Liver (tissue), 9 donors: ENCODE data around the gene DCAF8L1. TPM values are rescaled to one million over a fixed set of nuclear protein-coding genes. Genes with fewer than 3 reads are reported as not detected.
A peak's percentile ranks its signal among the peaks of the same experiment; 100 is the strongest.
"Not testable (repeated sequence)": the region's sequence is repeated elsewhere in the genome, so short reads cannot be mapped to it uniquely, and the experiment has no call there.

Source experiments
- DNase-seq: peaks from one replicate; pipeline ENCODE4 v3.0.0-alpha.2; 2017; ENCODE audit warnings: low spot score
- H3K27ac ChIP-seq, 2 donors: one replicate each; pipeline ENCODE4 v1.7.0; 2013; ENCODE audit warnings: inconsistent platforms in 2 of 2, low read length in 2 of 2, control low read depth in 1 of 2, low read depth in 1 of 2, mild to moderate bottlenecking in 1 of 2
- H3K27me3 ChIP-seq, 4 donors: one replicate each; pipeline versions ENCODE4 v1.6.1 to v1.7.0; 2013; ENCODE audit warnings: low read length in 3 of 4, inconsistent platforms in 1 of 4, mild to moderate bottlenecking in 1 of 4, moderate library complexity in 1 of 4; ENCODE audit not compliant: control insufficient read depth in 4 of 4, insufficient read depth in 4 of 4
- H3K36me3 ChIP-seq, 4 donors: one replicate each; pipeline versions ENCODE4 v1.6.1 to v1.7.0; 2013; ENCODE audit warnings: low read length in 3 of 4, mild to moderate bottlenecking in 3 of 4, low read depth in 1 of 4, moderate library complexity in 1 of 4; ENCODE audit not compliant: control insufficient read depth in 4 of 4, insufficient read depth in 3 of 4
- H3K4me1 ChIP-seq, 4 donors: one replicate each; pipeline versions ENCODE4 v1.6.1 to v1.7.0; 2013; ENCODE audit warnings: low read length in 3 of 4, mild to moderate bottlenecking in 3 of 4, moderate library complexity in 1 of 4; ENCODE audit not compliant: control insufficient read depth in 4 of 4, insufficient read depth in 4 of 4
- H3K4me3 ChIP-seq, 3 donors: one replicate each; pipeline versions ENCODE4 v1.6.1 to v1.7.0; 2013; ENCODE audit warnings: low read length in 3 of 3, control low read depth in 1 of 3, low read depth in 1 of 3, mild to moderate bottlenecking in 1 of 3
- H3K9ac ChIP-seq, 2 donors: one replicate each; pipeline ENCODE4 v1.7.0; 2013; ENCODE audit warnings: low read length in 2 of 2, mild to moderate bottlenecking in 2 of 2, moderate library complexity in 2 of 2, control low read depth in 1 of 2, low read depth in 1 of 2
- H3K9me3 ChIP-seq, 4 donors: one replicate each; pipeline versions ENCODE4 v1.6.1 to v1.7.0; 2013; ENCODE audit warnings: low read length in 3 of 4; ENCODE audit not compliant: control insufficient read depth in 4 of 4
- ATF3 ChIP-seq: IDR thresholded peaks from 2 replicates; pipeline ENCODE4 v1.6.1; 2016; ENCODE audit warnings: antibody characterized with exemption
- CTCF ChIP-seq: fragments of 150-350 bp; IDR thresholded peaks from 2 replicates; pipeline ENCODE4 v1.5.1; 2017; ENCODE audit warnings: improper control_type of control experiment, low read depth, low read length; ENCODE audit not compliant: missing input control
- EGR1 ChIP-seq, 2 donors: IDR thresholded peaks; 2 replicates each; pipeline ENCODE4 v1.6.1; 2016 to 2018; ENCODE audit warnings: antibody characterized with exemption in 2 of 2, low read depth in 2 of 2
- FOXA1 ChIP-seq: IDR thresholded peaks from 2 replicates; pipeline ENCODE4 v1.6.1; 2016; ENCODE audit warnings: antibody characterized with exemption
- FOXA2 ChIP-seq: IDR thresholded peaks from 2 replicates; pipeline ENCODE4 v1.6.1; 2016; ENCODE audit warnings: antibody characterized with exemption
- GABPA ChIP-seq, 2 donors: IDR thresholded peaks in 1 of 2; conservative IDR thresholded peaks in 1 of 2; 2 replicates each; pipeline ENCODE4 v1.6.1; 2016; ENCODE audit warnings: antibody characterized with exemption in 2 of 2, mild to moderate bottlenecking in 1 of 2, moderate library complexity in 1 of 2
- HNF4A ChIP-seq, 2 donors: conservative IDR thresholded peaks; 2 replicates each; pipeline ENCODE4 v1.6.1; 2016; ENCODE audit warnings: antibody characterized with exemption in 2 of 2, mild to moderate bottlenecking in 2 of 2
- HNF4G ChIP-seq: IDR thresholded peaks from 2 replicates; pipeline ENCODE4 v1.6.1; 2016; ENCODE audit warnings: antibody characterized with exemption
- JUND ChIP-seq, 2 donors: IDR thresholded peaks; 2 replicates each; pipeline ENCODE4 v1.6.1; 2016; ENCODE audit warnings: antibody characterized with exemption in 2 of 2
- MAX ChIP-seq: IDR thresholded peaks from 2 replicates; pipeline ENCODE4 v1.6.1; 2016; ENCODE audit warnings: antibody characterized with exemption
- NR2F2 ChIP-seq: IDR thresholded peaks from 2 replicates; pipeline ENCODE4 v1.6.1; 2016; ENCODE audit warnings: antibody characterized with exemption
- RAD21 ChIP-seq, 2 donors: IDR thresholded peaks; 2 replicates each; pipeline ENCODE4 v1.6.1; 2016; ENCODE audit warnings: antibody characterized with exemption in 2 of 2, mild to moderate bottlenecking in 2 of 2
- RXRA ChIP-seq, 2 donors: IDR thresholded peaks; 2 replicates each; pipeline ENCODE4 v1.6.1; 2017 to 2018; ENCODE audit warnings: antibody characterized with exemption in 2 of 2, mild to moderate bottlenecking in 1 of 2
- SP1 ChIP-seq: IDR thresholded peaks from 2 replicates; pipeline ENCODE4 v1.6.1; 2018; ENCODE audit warnings: antibody characterized with exemption, mild to moderate bottlenecking
- TAF1 ChIP-seq: conservative IDR thresholded peaks from 2 replicates; pipeline ENCODE4 v1.6.1; 2016; ENCODE audit warnings: antibody characterized with exemption, mild to moderate bottlenecking
- YY1 ChIP-seq: IDR thresholded peaks from 2 replicates; pipeline ENCODE4 v1.6.1; 2016; ENCODE audit warnings: antibody characterized with exemption, mild to moderate bottlenecking
- WGBS: extraction: QIAGEN DNeasy Blood & Tissue Kit; methylation state at CpG from one replicate; pipeline ENCODE4 v1.1.7; 2013; 5-methylcytosine and 5-hydroxymethylcytosine counted together
- polyA plus RNA-seq, 2 donors: library from polyadenylated mRNA; stranded (reverse) in 1 of 2; unstranded in 1 of 2; fragments of 200-250 nt in 1 of 2; fragments of >200 nt in 1 of 2; fragmentation: Nextera tagmentation in 1 of 2; extraction: Ambion mirVana in 1 of 2; gene quantifications; one replicate each; pipeline versions ENCODE4 v1.2.1 to v1.2.3, GENCODE V29; 2013 to 2015
- total RNA-seq, 2 donors: library from RNA; depleted of rRNA; stranded (reverse); fragments of >200 nt; gene quantifications; one replicate each; pipeline ENCODE4 v1.2.3, GENCODE V29; 2014
- TF ChIP-seq, protein P1 (sequence below): IDR thresholded peaks from 2 replicates; pipeline ENCODE4 v1.6.1; 2016; ENCODE audit warnings: antibody characterized with exemption, mild to moderate bottlenecking
- donor health status: healthy.
- donor health status: healthy.
- donor health status: healthy.
- donor health status: healthy.
- donor health status: healthy.

Gene DCAF8L1
- total and polyA plus RNA-seq, 4 donors = not detected

DNA sequence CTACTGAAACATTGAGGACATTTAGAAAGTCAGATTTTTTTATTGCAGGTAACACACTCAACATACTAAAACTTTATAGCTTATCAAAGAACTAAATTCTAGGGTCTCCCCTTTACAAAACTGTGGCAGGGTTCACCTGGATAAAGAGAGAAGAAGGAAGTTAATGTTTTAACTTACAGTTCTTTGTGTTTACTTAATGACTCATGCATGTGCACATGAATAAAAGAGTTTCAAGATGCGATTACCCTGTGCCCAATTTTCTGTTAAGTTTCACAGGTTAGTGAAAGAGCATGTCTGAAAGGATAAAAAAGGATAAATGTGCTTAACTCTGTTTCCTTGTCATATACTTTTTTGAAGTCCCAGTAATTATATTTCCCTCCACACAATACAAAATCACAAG lies 16.8 kb downstream of the DCAF8L1 start:
- Histone ChIP-seq H3K27me3 (no peaks in the 10 kb centered on the region), H3K36me3 (no peaks in the 10 kb centered on the region), H3K9ac (no peak overlapping the region), H3K9me3 (peaks cover 0 to 4% (median 0%) of the 10 kb centered on the region in 4 donors), H3K4me3 (no peak overlapping the region), H3K4me1 (no peaks in the 10 kb centered on the region), H3K27ac (no peak overlapping the region)
- DNase-seq = no peak
- TF ChIP-seq YY1 = no peak
- TF ChIP-seq HNF4G = no peak
- TF ChIP-seq NR2F2 = no peak
- no peak for TF ChIP-seq TAF1
- peak; percentile 33 for TF ChIP-seq ATF3
- peak; percentile 90 to 93 for TF ChIP-seq JUND (IDR thresholded peaks at IDR 0.05)
- TF ChIP-seq EGR1 (IDR thresholded peaks at IDR 0.05; ENCODE audit: low read depth in 2 of 2) = no peak
- peak; percentile 34 for TF ChIP-seq FOXA2
- no peak for TF ChIP-seq RAD21 (IDR thresholded peaks at IDR 0.05)
- TF ChIP-seq FOXA1 = no peak
- no peak for TF ChIP-seq HNF4A (conservative IDR thresholded peaks at IDR 0.05)
- TF ChIP-seq, protein P1, sequence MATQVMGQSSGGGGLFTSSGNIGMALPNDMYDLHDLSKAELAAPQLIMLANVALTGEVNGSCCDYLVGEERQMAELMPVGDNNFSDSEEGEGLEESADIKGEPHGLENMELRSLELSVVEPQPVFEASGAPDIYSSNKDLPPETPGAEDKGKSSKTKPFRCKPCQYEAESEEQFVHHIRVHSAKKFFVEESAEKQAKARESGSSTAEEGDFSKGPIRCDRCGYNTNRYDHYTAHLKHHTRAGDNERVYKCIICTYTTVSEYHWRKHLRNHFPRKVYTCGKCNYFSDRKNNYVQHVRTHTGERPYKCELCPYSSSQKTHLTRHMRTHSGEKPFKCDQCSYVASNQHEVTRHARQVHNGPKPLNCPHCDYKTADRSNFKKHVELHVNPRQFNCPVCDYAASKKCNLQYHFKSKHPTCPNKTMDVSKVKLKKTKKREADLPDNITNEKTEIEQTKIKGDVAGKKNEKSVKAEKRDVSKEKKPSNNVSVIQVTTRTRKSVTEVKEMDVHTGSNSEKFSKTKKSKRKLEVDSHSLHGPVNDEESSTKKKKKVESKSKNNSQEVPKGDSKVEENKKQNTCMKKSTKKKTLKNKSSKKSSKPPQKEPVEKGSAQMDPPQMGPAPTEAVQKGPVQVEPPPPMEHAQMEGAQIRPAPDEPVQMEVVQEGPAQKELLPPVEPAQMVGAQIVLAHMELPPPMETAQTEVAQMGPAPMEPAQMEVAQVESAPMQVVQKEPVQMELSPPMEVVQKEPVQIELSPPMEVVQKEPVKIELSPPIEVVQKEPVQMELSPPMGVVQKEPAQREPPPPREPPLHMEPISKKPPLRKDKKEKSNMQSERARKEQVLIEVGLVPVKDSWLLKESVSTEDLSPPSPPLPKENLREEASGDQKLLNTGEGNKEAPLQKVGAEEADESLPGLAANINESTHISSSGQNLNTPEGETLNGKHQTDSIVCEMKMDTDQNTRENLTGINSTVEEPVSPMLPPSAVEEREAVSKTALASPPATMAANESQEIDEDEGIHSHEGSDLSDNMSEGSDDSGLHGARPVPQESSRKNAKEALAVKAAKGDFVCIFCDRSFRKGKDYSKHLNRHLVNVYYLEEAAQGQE = no peak
- no peak for TF ChIP-seq GABPA (IDR thresholded peaks at IDR 0.05 in 1 of 2, conservative IDR thresholded peaks at IDR 0.05 in 1 of 2)
- TF ChIP-seq CTCF = no peak
- no peak for TF ChIP-seq MAX
- no peak for TF ChIP-seq RXRA (IDR thresholded peaks at IDR 0.05)
- TF ChIP-seq SP1 = no peak
- WGBS = 24% methylated on average over 1 of the region's 1 CpG

DNA sequence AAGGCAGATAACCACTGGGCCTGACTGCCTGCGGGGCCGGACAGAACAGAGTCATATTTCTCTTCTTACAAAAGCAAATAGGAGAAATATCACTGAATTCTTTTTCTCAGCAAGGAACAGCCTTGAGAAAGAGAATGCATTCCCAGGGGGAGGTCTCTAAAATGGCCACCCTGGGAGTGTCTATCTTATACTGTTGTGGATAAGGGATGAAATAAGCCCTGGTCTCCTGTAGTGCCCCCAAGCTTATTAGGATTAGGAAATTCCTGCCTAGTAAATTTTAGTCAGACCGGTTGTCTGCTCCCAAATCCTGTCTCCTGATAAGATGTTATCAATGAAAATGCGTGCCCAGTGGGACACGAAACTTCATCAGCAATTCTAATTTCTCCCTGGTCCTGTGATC lies 20.8 kb downstream of the DCAF8L1 start:
- WGBS = 92% methylated on average over 5 of the region's 5 CpGs
- not testable (repeated sequence) for H3K36me3 ChIP-seq, H3K4me1 ChIP-seq, DNase-seq, H3K4me3 ChIP-seq, H3K27ac ChIP-seq, H3K9me3 ChIP-seq, H3K9ac ChIP-seq, H3K27me3 ChIP-seq
